GM18517 (cell line): ENCODE measurements around the gene DNAJC24.
A peak's percentile ranks its signal among the peaks of the same experiment; 100 is the strongest.
"Not testable (repeated sequence)": the region's sequence is repeated elsewhere in the genome, so short reads cannot be mapped to it uniquely, and the experiment has no call there.

Source experiments
- ATAC-seq: cut with Tn5 transposase; IDR thresholded peaks from one replicate; pipeline ENCODE4 v1.9.1; 2021; ENCODE audit warnings: mild to moderate bottlenecking, moderate library complexity; ENCODE audit not compliant: unreplicated experiment

DNAJC24 gene, protein sequence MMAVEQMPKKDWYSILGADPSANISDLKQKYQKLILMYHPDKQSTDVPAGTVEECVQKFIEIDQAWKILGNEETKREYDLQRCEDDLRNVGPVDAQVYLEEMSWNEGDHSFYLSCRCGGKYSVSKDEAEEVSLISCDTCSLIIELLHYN

DNA sequence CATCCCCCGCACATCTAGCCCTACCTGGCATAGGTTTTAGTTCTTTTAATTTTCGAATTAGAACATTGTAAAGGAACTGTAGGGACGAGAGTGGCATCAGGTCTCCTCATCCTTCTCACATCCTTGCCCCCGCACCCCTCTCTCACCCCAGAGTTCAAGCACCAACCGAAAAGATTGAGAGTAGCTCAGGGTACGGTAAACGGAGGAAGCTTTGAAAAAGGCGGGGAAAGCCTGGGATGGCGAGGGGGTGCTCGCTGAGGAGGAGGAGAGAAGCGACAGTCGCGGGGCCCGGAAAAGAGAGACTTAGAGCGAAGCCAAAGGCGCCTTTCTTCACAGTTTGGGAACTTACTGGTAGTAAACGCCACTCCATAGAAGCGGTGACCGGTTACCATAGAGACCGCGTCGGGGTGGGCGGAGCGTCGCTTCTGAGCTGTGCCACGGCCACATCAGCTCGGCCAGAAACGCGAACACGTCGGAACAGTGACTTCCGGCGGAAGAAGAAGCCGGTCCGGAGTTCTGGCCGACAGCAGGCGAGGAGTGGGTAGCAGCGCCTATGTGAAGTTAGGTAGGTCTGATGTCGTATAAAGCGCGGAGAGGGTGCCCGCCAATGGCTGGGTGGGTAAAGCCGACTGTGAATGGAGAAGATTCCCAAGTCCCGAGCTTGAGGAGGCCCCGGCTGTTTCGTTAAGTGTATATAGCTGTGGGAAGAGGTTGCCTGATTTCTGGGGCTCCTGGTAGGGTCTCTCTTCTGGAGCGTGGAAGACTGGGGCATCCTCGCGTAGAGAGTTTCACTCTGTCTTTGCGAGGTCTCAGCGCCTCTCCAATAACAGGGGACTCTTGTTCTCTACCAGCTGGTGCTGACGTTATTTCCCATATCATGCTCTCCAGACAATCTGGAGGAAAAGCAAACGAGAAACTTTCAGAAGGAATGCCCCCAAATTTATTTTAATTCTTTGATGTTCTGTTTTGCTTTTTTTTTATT lies at the start of gene DNAJC24, which contains the start of gene DCDC1:
Gene DNAJC24 (plus strand): TSS at position 513 of the 982 bp plus-strand sequence. CDS start 889 bp downstream, outside the sequence.
Gene DCDC1 (minus strand): TSS at position 392 of the 982 bp plus-strand sequence. CDS start 41,459 bp downstream, outside the sequence.
- ATAC-seq, result peak; percentile 99

DNA sequence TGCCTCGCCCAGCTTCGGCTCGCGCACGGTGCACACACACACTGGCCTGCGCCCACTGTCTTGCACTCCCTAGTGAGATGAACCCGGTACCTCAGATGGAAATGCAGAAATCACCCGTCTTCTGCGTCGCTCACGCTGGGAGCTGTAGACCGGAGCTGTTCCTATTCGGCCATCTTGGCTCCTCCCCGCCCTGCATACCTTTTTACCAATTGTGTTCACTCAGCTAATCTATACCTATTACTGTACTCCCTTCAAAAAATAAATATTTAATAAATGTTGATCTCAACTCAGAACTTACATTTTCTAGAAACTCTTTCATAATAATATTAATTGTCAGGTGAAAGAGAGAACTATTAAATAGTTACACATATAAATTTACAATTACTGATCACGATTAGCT lies 48.2 kb upstream of the DNAJC24 start:
- ATAC-seq, result not testable (repeated sequence)

DNA sequence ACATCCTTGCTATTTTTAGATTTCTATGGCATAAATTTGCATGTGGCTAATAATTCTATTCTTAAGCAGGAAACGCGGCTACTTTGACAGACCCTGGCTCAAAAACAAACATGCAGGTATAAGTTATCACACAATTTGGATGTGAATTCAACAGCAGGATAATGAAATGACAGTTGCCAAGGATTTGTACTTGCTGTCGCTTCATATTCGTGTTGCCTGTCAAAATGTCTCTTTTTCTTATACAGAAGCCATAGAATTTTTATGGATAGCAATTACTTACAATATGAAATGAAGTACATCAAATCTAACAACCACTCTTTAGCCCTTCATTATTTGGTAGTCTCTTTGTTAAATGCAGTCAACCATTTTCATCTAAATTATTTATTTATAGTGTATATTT lies 46.5 kb upstream of the DNAJC24 start:
- no peak for ATAC-seq

DNA sequence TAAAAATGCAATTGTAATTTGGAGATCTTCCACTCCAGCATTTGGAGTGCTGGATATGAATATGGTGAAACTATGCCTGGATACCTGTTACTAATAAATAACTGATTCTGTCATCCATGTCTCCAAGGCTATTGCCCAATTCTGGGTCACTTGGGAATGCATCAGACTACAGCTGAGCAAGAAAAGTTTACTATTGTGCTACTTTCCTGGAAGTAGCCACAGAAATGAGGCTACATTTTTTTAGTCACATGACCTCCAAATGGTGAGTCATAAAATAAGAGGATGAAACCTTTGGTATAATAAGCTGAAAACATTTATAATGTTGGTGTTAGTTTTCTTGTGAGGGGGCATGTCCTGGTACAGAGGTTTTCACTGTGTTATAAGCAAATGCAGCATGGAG lies 44.5 kb upstream of the DNAJC24 start:
- ATAC-seq, result no peak

DNA sequence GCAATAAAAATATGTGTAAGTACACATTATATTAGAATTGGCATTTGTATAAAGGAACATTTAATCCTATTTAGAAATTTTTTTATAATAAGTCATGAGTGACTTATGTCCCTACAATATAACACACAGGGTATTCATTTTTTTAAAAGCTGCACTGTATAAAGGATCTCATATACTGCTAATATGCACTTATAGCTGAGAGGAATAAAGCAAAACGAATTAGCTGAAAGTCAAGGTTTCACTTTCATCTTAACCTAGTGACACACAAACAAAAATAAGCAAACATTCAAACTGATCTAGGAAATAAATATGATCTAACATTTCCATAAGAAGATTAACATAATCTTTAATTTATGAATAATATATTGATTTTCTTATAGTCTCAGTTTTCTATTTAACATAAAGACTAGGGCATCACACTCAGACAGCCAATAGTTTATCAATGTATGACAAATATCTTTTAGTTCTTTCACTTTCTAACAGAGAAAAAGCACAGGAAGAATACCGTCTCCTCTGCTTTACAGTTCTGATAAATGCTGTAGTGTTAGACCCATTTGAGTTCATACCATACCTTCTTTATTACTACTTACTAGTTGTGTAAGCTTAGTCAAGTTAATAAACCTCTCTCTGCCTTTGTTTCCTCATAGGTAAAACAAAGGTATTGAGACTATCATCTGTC lies 43.1 kb upstream of the DNAJC24 start:
- peak; percentile 81 for ATAC-seq

DNA sequence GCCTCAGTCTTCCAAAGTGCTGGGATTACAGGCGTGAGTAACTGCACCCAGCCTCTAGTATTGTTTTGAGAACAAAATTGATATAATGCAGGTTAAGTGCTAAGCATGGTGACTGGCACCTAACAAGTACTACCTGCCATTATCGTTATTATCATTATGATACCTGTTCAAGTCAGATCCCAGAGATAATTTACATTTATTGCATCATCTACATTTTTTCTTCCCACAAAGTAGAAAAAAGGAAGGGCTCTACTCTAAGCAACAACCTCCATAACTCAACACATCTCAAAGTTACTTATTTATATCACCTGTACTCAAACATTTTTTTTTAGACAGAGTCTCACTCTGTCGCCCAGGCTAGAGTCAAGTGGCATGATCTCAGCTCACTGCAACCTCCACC lies 42.2 kb upstream of the DNAJC24 start:
- no peak for ATAC-seq

DNA sequence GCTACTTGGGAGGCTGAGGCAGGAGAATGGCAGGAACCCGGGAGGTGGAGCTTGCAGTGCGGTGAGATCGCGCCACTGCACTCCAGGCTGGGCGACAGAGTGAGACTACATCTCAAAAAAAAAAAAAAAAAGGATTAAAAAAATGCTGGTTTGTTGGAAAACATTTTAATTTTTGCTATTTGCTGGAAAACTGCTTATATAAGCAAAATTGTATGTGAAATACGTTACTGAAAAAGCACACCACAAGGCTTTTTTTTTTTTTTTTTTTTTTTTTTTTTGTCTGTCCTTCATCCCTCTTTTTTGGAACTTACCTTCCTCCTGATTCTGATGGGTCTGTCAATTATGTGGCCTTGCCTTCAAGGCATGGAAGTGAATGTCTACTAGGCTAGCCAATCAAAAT lies 41.0 kb upstream of the DNAJC24 start:
- no peak for ATAC-seq

DNA sequence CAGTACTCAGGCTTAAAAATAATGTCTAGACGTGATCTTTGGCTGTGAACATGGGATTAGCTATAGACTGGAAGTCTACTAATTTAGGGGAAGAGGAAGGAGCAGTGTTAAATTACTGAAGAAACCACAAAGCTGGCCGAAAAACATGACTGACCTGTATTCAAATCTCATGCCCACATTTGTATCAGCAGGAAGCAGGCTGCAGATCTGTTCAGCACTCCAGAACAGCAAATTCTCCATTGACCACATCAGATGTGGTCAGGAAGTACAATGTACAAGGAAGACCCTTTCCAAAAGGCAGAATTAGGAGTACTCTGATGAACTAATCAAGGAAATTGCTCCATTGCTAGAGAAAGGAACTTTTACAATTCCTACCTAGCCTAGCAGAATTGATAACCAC lies 31.9 kb upstream of the DNAJC24 start:
- ATAC-seq, result no peak

DNA sequence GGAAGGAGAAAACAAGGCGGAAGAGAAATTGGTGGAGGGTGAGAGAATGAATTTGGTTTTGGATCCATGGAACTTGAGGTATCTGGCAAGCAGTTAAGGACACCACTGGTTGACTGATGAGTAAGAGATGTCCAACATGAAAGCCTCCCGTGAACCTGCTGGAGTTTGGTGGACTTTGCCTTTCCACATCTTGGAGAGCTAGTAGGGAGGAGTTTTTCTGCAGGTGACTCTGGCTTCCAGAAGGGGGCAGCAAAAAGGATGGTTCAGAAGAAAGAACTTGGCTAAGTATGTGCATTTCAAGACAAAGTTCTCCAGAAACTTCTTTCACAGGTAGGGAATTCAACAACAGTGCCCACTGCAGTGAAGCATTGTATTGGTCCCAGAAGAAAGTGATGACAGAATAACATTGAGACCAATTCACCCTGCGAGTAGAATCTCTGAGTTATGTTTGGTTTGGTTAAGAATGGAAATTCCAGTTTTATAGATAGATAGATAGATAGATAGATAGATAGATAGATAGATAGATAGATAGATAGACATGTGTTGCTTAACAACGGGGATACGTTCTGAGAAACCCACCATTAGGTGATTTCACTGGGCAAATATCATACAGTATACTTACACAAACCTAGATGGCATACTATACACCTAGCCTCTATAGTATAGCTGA lies 28.6 kb upstream of the DNAJC24 start:
- ATAC-seq, result no peak

DNA sequence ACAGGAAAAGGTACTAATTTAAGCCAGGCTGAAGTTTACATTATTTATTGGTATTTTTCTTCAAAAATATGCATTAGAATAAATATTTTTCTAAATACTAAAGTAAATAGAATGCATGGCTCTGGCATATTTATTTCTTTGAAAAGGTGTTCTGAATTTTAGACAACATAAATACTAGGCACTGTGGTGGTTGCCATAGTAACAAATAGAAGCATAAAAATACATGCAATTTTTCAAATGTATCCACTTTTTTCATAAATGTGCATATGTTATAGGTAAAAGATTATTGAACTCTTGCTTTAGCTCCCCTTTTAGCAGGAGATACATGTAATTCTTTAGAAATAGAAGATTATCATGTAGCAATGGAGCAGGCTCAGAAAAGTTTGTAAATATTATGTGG lies 18.5 kb upstream of the DNAJC24 start:
- ATAC-seq, result no peak

DNA sequence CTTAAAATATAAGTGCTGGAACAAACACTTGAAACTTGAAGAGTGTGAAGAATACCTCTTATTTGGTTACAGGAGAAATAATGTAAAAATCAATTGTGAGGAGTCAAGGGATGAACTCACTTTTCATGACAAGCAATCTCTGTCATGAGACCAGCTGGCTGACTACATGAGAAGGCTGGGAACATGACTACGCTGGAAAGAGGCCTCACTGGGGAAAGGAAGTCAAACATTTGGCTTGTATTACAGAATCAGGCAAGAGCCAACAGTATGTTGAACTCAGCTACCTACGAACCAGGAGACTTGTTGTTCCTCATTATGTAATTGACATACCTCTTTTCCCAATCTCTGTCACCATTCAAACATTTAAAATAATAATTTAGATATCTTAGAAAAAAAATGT lies 14.5 kb upstream of the DNAJC24 start:
- no peak for ATAC-seq

DNA sequence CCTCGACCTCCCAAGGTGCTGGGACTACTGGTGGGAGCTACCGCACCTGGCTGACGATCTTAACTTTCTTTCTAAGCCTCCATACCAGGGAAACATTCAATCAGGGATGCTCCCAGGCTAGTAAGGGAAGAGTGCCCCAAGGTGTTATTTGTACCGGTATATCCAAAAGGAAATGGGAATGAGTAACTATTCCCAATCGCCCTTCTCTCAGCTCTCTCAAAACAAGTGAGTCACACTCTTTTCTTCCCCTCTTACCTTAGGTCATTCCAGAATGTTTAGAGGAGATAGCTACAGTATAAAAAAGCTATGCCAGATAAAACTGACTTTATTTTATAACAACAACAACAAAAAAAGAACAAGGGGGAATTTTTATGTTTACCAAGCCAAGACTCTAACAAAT lies 13.8 kb upstream of the DNAJC24 start:
- no peak for ATAC-seq

DNA sequence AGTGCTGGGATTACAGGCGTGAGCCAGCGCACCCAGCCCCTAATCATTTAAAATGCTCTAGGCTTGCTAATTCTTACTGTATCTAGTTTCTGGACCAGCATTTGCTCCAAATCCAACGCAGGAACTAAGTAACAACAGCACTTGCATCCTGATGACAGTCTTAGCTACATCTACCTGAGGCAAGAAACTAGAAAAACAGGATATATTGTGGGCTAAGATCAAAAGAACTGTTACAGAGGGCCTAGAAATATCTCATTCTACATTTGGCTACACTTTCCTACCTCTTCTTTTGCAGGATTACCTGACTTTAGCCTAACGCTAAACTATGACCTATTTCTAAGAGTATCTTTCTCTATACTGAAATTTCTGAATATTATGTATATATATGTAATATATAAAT lies 7.9 kb upstream of the DNAJC24 start:
- no peak for ATAC-seq

DNA sequence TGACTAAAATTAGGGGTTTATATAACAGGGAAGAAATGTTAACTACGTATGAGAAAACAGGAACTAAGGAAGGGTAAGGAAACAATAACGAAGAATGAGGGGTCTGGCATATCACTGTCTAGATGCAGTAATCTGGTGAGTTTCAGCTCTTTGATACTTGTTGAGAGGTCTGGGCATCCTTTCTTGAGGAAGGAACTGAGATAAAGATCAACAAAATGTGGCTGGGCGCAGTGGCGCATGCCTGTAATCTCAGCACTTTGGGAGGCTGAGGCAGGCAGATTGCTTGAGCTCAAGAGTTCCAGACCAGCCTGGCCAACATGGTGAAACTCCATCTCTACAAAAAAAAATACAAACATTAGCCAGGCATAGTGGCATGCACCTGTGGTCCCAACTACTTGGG lies 2.9 kb upstream of the DNAJC24 start:
- ATAC-seq, result no peak

DNA sequence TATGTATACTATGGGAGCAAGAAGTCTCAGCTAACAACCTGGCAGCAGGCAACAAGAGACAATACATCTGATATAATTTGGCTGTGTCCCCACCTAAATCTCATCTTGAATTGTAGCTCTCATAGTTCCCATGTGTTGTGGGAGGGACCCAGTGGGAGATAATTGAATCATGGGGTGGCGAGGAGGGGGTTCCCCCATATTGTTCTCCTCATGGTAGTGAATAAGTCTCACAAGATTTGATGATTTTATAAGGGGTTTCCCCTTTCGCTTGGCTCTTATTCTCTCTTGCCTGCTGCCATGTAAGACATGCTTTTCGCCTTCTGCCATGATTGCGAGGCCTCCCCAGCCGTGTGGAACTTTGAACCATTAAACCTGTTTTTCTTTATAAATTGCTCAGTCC lies 6.2 kb downstream of the DNAJC24 start:
- no peak for ATAC-seq

DNA sequence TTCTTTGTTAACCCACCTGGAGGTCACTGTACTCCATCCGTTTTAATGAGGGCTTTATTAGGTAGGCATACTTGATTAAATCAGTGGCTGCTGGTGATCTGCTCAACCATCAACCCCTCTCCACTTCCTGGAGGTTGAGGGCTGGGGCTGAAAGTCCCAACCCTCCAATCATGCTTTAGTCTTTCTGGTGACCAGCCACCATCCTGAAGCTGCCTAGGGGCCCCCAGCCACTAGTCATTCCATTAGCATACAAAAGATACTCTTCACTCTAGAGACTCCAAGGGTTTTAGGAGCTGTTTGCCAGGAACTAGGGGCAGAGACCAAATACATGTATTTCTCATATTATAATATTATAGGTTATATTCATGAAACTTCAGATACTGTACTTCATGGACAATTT lies 13.5 kb downstream of the DNAJC24 start:
- no peak for ATAC-seq

DNA sequence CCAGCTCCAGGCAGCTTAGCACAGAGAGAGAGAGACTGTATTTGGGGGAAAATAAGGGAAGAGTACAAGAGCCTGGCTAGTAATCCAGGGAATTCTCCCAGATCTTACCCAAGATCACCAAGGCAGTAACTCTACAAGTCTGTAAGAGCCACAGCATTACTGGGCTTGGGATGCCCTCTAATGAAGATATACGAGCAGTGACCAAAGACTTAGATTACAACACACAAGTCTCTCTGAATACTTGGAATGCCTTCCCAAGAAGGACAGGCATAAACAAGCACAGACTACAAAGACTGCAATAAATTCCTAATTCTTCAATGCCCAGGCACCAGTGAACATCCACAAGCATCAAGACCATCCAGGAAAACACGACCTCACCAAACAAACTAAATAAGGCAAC lies 17.7 kb downstream of the DNAJC24 start:
- no peak for ATAC-seq

DNA sequence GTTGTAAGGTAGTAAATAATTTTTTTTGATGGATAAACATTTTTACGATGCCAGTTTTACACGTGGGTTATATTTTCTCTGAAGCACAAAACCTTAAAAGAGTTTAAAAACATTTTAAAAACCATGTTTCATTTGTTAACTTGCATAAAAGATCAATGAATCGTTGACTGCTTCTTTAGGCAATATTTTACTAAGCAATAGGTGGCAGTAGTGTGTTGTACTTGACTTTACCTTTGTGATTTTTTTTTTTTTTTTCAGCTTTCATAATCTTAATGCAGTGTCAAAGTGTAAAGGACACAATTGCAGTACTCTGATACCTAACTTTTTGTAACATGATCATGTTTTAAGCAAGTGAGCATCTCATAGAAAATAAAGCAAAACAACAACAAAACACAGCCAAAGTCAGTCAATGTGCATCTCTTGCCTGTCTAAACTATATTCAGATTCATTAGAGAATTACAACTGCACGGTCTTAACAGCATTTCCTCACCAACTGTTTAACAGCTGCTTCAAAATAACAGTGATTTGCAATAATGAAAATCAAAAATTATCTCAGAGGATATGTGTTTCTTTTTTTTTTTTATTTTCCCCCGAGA lies 27.7 kb downstream of the DNAJC24 start:
- ATAC-seq, result no peak

DNA sequence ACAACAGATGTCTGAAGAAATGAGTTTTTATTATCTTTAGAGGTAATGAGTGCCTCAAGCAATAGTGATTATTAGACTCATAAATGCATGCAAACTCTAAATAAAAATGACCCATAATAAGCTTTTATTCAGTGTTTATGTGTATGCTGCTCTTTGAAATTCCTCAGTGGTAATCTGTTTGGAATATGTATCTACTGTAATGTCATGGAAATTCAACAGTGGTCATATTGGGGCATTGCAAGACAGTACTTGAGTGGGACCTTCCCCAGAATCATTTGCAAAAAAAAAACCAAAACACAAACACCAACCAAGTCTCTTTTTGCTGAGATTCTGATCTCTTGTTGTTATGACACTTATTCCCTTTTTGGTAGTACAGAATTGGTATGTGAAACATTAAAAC lies 35.0 kb downstream of the DNAJC24 start:
- ATAC-seq, result no peak

DNA sequence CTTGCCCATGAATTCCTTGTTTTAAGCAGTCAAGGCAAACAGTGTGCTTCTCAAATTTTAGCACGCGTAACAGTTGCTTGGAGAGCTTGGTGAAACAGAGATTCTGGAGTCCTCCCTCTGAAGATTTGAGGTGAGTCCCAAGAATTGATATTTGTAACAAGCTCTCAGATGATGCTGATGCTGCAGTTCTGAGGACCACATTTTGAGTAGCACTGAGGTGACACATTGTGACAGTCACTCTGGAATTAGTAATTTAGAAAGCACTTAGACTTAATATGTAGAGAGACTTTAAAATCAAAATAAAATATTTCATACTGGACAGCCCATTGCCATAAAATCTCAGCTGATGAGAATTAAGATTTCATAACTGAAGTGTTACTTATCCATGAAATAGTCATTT lies 38.5 kb downstream of the DNAJC24 start:
- no peak for ATAC-seq

DNA sequence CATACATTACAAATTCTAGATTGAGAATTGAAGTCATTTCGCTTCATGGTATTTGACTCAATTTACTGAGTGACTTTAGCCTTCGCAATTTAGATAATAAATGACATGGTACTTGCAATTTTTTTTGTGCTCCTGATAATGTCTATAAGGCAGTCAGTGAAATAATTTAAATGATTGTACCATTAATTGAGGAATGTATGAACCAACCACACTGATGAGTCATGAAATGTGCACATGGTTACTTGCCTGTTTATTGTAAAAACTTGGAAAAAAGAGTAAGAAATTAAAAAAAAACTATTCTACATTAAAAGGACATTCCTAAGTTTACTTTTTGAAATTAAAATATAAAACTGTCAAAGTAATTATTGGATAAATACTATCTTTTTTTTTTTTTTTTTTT lies 43.3 kb downstream of the DNAJC24 start:
- no peak for ATAC-seq
